ENCODE measurements around the gene CIBAR2. TPM values are rescaled to one million over a fixed set of nuclear protein-coding genes. Genes with fewer than 3 reads are reported as not detected.

The CIBAR2 gene
- total RNA-seq, 1 donor from 2014 or later: 12.8 TPM

GRCh38 chr16:85052536-85052935 lies 59.7 kb downstream of the CIBAR2 start:
- peaks cover 38% of the 10 kb centered on the region for H3K4me1 ChIP-seq
- no peak for TF ChIP-seq CTCF (IDR thresholded peaks at IDR 0.05)

GRCh38 chr16:85051683-85052082 lies 60.6 kb downstream of the CIBAR2 start:
- H3K4me3 ChIP-seq: no peak overlapping the region
- DNase-seq: no peak
- H3K9me3 ChIP-seq: no peaks in the 10 kb centered on the region
- no peak for ATAC-seq
- no peaks in the 10 kb centered on the region for H3K27me3 ChIP-seq (ENCODE audit: low read depth)
- H3K27ac ChIP-seq: no peak overlapping the region
- no peak for TF ChIP-seq CTCF (IDR thresholded peaks at IDR 0.05)
- peaks cover 41% of the 10 kb centered on the region for H3K4me1 ChIP-seq
- intact Hi-C loops (cut with DNase I): no loop called here
- no peaks in the 10 kb centered on the region for H3K36me3 ChIP-seq

More at GRCh38 chr16:85052536-85052935, 59.7 kb downstream of the CIBAR2 start:
- H3K4me3 ChIP-seq: no peak overlapping the region
- H3K27me3 ChIP-seq (ENCODE audit: low read depth): no peaks in the 10 kb centered on the region
- H3K27ac ChIP-seq: no peak overlapping the region
- DNase-seq (no peak), ATAC-seq (no peak)
- H3K36me3 ChIP-seq: peaks cover 1% of the 10 kb centered on the region
- no peaks in the 10 kb centered on the region for H3K9me3 ChIP-seq
- intact Hi-C loops (cut with DNase I): no loop called here

- intact Hi-C loops (cut with DNase I): no loop called here
- TF ChIP-seq CTCF (IDR thresholded peaks at IDR 0.05): no peak
- H3K27ac ChIP-seq: no peak overlapping the region
- DNase-seq (no peak), ATAC-seq (no peak)
- no peaks in the 10 kb centered on the region for H3K27me3 ChIP-seq (ENCODE audit: low read depth)
- H3K36me3 ChIP-seq: no peaks in the 10 kb centered on the region
- peaks cover 41% of the 10 kb centered on the region for H3K4me1 ChIP-seq
- no peak overlapping the region for H3K4me3 ChIP-seq
- no peaks in the 10 kb centered on the region for H3K9me3 ChIP-seq
These were observed 61.1 kb downstream of the CIBAR2 start for GRCh38 chr16:85051067-85051581.

GRCh38 chr16:85049706-85050305 lies 62.5 kb downstream of the CIBAR2 start:
- no peak for DNase-seq
- intact Hi-C loops (cut with DNase I): no loop called here

GRCh38 chr16:85048921-85049562 lies 63.2 kb downstream of the CIBAR2 start:
- H3K4me1 ChIP-seq: peaks cover 28% of the 10 kb centered on the region
- H3K4me3 ChIP-seq: no peak overlapping the region
- TF ChIP-seq CTCF (IDR thresholded peaks at IDR 0.05): no peak
- H3K27ac ChIP-seq: no peak overlapping the region
- ATAC-seq (no peak), DNase-seq (no peak)
- H3K27me3 ChIP-seq (ENCODE audit: low read depth): no peaks in the 10 kb centered on the region
- no peaks in the 10 kb centered on the region for H3K9me3 ChIP-seq
- no peaks in the 10 kb centered on the region for H3K36me3 ChIP-seq
- intact Hi-C loops (cut with DNase I): no loop called here

More at GRCh38 chr16:85049706-85050305, 62.5 kb downstream of the CIBAR2 start:
- H3K27me3 ChIP-seq (ENCODE audit: low read depth): no peaks in the 10 kb centered on the region
- no peak overlapping the region for H3K4me3 ChIP-seq
- peaks cover 33% of the 10 kb centered on the region for H3K4me1 ChIP-seq
- no peaks in the 10 kb centered on the region for H3K9me3 ChIP-seq
- ATAC-seq: peak in 1 of 2 donors; percentile 13
- no peak overlapping the region for H3K27ac ChIP-seq
- H3K36me3 ChIP-seq: no peaks in the 10 kb centered on the region
- TF ChIP-seq CTCF (IDR thresholded peaks at IDR 0.05): no peak

Other genes starting within 250 kb of the CIBAR2 start
- gene ZDHHC7, start 100.9 kb downstream of the CIBAR2 start, total RNA-seq: 77.9 TPM
- 31.1 TPM for gene KIAA0513, start 84.7 kb downstream of the CIBAR2 start, total RNA-seq